B cell (primary cell): ENCODE data around the gene GTPBP4. TPM values are rescaled to one million over a fixed set of nuclear protein-coding genes. Genes with fewer than 3 reads are reported as not detected.

Experiments used
- ATAC-seq: fragments of 200-7000 bp; cut with Tn5 transposase; one replicate; pipeline ENCODE4 v1.10.0; 2021; ENCODE audit warnings: low read depth, mild to moderate bottlenecking, moderate number of reproducible peaks, moderate library complexity
- CTCF ChIA-PET: fragments of 350-600 bp; sonication (Branson Sonifier 250); formaldehyde crosslinking; loops from one replicate; lab custom pipeline; 2021; ENCODE audit warnings: antibody characterized with exemption, inconsistent platforms; lab: Charles Lee
- POLR2A ChIA-PET: fragments of 350-600 bp; sonication (Branson Sonifier 250); formaldehyde crosslinking; loops from one replicate; lab custom pipeline; 2021; ENCODE audit warnings: antibody characterized with exemption; lab: Charles Lee
- DNase-seq: peaks from one replicate; pipeline ENCODE4 v3.0.0; 2013
- H2AFZ ChIP-seq: 2 replicates; pipeline ENCODE4 v1.6.1; 2012; ENCODE audit warnings: mild to moderate bottlenecking, low read depth, low read length; ENCODE audit not compliant: insufficient read depth, poor library complexity, severe bottlenecking
- H3K27ac ChIP-seq, 2 donors: 1 replicate in 1 of 2; 2 replicates in 1 of 2; pipeline ENCODE4 v1.5.1; 2012 to 2013; ENCODE audit warnings: low read length in 2 of 2, mild to moderate bottlenecking in 2 of 2, moderate library complexity in 1 of 2
- H3K27me3 ChIP-seq, 4 experiments: fragments of 200-600 bp in 1 of 4; sonication (generic) in 1 of 4; replicated peaks in 1 of 4; 1 replicate in 2 of 4; 2 replicates in 2 of 4; pipeline versions ENCODE4 v1.6.1 to v1.7.0; 2013 to 2016; ENCODE audit warnings: low read length in 3 of 4, mild to moderate bottlenecking in 2 of 4, mixed read lengths in 1 of 4, moderate library complexity in 1 of 4; ENCODE audit not compliant: insufficient read depth in 4 of 4, control insufficient read depth in 3 of 4; ENCODE audit errors: control extremely low read depth in 1 of 4
- H3K36me3 ChIP-seq, 2 experiments: replicated peaks in 1 of 2; 1 replicate in 1 of 2; 2 replicates in 1 of 2; pipeline versions ENCODE4 v1.6.1 to v1.7.1; 2013; ENCODE audit warnings: low read length in 1 of 2; ENCODE audit not compliant: insufficient read depth in 2 of 2, control insufficient read depth in 1 of 2; ENCODE audit errors: control extremely low read depth in 1 of 2, extremely low read depth in 1 of 2
- H3K4me1 ChIP-seq, 2 donors: fragments of 200-600 bp in 1 of 2; sonication (generic) in 1 of 2; 1 replicate in 1 of 2; 2 replicates in 1 of 2; pipeline versions ENCODE4 v1.5.1 to v1.6.1; 2013 to 2017; ENCODE audit warnings: low read length in 2 of 2; ENCODE audit not compliant: control insufficient read depth in 2 of 2, insufficient read depth in 2 of 2
- H3K4me2 ChIP-seq: replicated peaks from 2 replicates; pipeline ENCODE3; 2012; ENCODE audit warnings: mild to moderate bottlenecking, low read depth, low read length; ENCODE audit not compliant: poor library complexity, severe bottlenecking
- H3K4me3 ChIP-seq, 5 experiments: fragments of 200-600 bp in 1 of 5; sonication (generic) in 1 of 5; 1 replicate in 3 of 5; 2 replicates in 2 of 5; pipeline versions ENCODE4 v1.5.1 to v1.7.0; 2011 to 2016; ENCODE audit warnings: low read length in 4 of 5, mild to moderate bottlenecking in 4 of 5, low read depth in 2 of 5, control low read depth in 1 of 5, moderate library complexity in 1 of 5; ENCODE audit not compliant: insufficient read depth in 1 of 5; ENCODE audit errors: control extremely low read depth in 1 of 5, extremely low read depth in 1 of 5
- H3K79me2 ChIP-seq: fragments of 200-600 bp; sonication (generic); one replicate; pipeline ENCODE4 v1.6.0; 2016; ENCODE audit warnings: low read length; ENCODE audit not compliant: control insufficient read depth, insufficient read depth
- H3K9ac ChIP-seq: fragments of 200-600 bp; sonication (generic); 2 replicates; pipeline ENCODE4 v1.6.1; 2017; ENCODE audit warnings: mild to moderate bottlenecking, low read length, moderate library complexity
- H3K9me3 ChIP-seq, 3 donors: one replicate each; pipeline versions ENCODE4 v1.6.1 to v1.7.1; 2013; ENCODE audit warnings: low read length in 2 of 3; ENCODE audit not compliant: control insufficient read depth in 2 of 3, insufficient read depth in 1 of 3; ENCODE audit errors: control extremely low read depth in 1 of 3
- H4K20me1 ChIP-seq: 2 replicates; pipeline ENCODE4 v1.6.0; 2012; ENCODE audit warnings: mild to moderate bottlenecking, low read length; ENCODE audit not compliant: insufficient read depth, control insufficient read depth, poor library complexity, severe bottlenecking
- H3K27ac Mint-ChIP-seq: one replicate; pipeline ENCODE4 v1.8.0; 2021; ENCODE audit warnings: mixed read lengths
- H3K27me3 Mint-ChIP-seq: one replicate; pipeline ENCODE4 v1.8.0; 2021; ENCODE audit warnings: mixed read lengths
- H3K4me1 Mint-ChIP-seq: one replicate; pipeline ENCODE4 v1.8.0; 2021; ENCODE audit warnings: mixed read lengths
- H3K4me3 Mint-ChIP-seq: one replicate; pipeline ENCODE4 v1.8.0; 2021; ENCODE audit warnings: mixed read lengths
- H3K9me3 Mint-ChIP-seq: one replicate; pipeline ENCODE4 v1.8.0; 2022; ENCODE audit warnings: mixed read lengths; ENCODE audit not compliant: insufficient read depth
- EZH2 ChIP-seq: IDR thresholded peaks from 2 replicates; pipeline ENCODE4 v1.6.1; 2012; ENCODE audit warnings: borderline replicate concordance, low read depth, mild to moderate bottlenecking, moderate library complexity, low read length; ENCODE audit not compliant: insufficient read depth, poor library complexity, severe bottlenecking
- WGBS: methylation state at CpG from one replicate; pipeline ENCODE4 v1.1.5; 2013; ENCODE audit warnings: missing lambda C conversion rate; ENCODE audit not compliant: insufficient coverage; 5-methylcytosine and 5-hydroxymethylcytosine counted together
- intact Hi-C: fragments of 100-400 bp; cut with micrococcal nuclease; formaldehyde crosslinking; loops from one replicate; pipeline ENCODE4 v1.10.0; 2022
- polyA plus RNA-seq: library from polyadenylated mRNA; depleted of rRNA; stranded (reverse); fragments of >200 nt; gene quantifications from 2 replicates; pipeline ENCODE4 v1.2.3, GENCODE V29; 2012
- total RNA-seq, 2 donors: library from RNA; stranded (reverse); fragments of 120-200 nt in 1 of 2; gene quantifications; 1 replicate in 1 of 2; 2 replicates in 1 of 2; pipeline versions ENCODE4 v1.2.3 to v1.2.4, GENCODE V29; 2013 to 2022
- TF ChIP-seq, protein P1 (sequence below): fragments of 200-600 bp; IDR thresholded peaks from one replicate; pipeline ENCODE4 v1.8.0; 2022; ENCODE audit warnings: antibody characterized with exemption, mild to moderate bottlenecking

The GTPBP4 gene
- total and polyA plus RNA-seq, 2 donors (not counting 1 experiment from before 2014, with no cell fraction given) = 11.8 to 45.4 TPM

DNA sequence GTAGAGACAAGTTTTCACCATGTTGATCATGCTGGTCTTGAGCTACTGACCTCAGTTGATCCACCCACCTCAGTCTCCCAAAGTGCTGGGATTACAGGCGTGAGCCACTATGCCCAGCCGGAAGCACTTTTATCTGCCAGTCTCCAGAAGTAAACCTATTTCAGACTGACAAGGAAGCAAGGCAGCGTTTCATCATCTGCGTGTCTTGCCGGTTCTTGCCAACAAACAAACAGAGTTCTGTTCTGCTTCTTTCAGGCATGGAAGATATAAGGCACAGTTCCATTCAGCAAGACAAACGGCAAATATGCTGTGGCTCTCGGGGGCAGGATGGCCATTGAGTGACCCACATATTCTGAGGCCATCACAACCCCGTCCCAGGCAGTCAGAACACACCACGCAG lies 41.2 kb upstream of the GTPBP4 start:
- ChIA-PET POLR2A (no interaction called here), CTCF (no interaction called here)
- Histone ChIP-seq H3K9me3 (no peaks in the 10 kb centered on the region), H3K4me3 (no peak overlapping the region), H3K4me2 (no peak overlapping the region), H3K27ac (no peak overlapping the region), H4K20me1 (no peaks in the 10 kb centered on the region), H3K79me2 (no peaks in the 10 kb centered on the region), H3K27me3 (no peaks in the 10 kb centered on the region), H2AFZ (no peak overlapping the region), H3K4me1 (peaks cover 11 to 18% of the 10 kb centered on the region in 2 donors), H3K36me3 (no peaks in the 10 kb centered on the region), H3K9ac (no peak overlapping the region)
- no peaks in the 10 kb centered on the region for H3K9me3 Mint-ChIP-seq
- no peak overlapping the region for H3K4me3 Mint-ChIP-seq
- peaks cover 10% of the 10 kb centered on the region for H3K27me3 Mint-ChIP-seq
- DNase-seq (no peak), ATAC-seq (no peak)
- TF ChIP-seq, protein P1, sequence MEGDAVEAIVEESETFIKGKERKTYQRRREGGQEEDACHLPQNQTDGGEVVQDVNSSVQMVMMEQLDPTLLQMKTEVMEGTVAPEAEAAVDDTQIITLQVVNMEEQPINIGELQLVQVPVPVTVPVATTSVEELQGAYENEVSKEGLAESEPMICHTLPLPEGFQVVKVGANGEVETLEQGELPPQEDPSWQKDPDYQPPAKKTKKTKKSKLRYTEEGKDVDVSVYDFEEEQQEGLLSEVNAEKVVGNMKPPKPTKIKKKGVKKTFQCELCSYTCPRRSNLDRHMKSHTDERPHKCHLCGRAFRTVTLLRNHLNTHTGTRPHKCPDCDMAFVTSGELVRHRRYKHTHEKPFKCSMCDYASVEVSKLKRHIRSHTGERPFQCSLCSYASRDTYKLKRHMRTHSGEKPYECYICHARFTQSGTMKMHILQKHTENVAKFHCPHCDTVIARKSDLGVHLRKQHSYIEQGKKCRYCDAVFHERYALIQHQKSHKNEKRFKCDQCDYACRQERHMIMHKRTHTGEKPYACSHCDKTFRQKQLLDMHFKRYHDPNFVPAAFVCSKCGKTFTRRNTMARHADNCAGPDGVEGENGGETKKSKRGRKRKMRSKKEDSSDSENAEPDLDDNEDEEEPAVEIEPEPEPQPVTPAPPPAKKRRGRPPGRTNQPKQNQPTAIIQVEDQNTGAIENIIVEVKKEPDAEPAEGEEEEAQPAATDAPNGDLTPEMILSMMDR = no peak
- TF ChIP-seq EZH2 = no peak
- 98% methylated on average over 7 of the region's 9 CpGs for WGBS
- H3K4me1 Mint-ChIP-seq = peaks cover 23% of the 10 kb centered on the region
- intact Hi-C loops = no loop called here
- no peak overlapping the region for H3K27ac Mint-ChIP-seq

DNA sequence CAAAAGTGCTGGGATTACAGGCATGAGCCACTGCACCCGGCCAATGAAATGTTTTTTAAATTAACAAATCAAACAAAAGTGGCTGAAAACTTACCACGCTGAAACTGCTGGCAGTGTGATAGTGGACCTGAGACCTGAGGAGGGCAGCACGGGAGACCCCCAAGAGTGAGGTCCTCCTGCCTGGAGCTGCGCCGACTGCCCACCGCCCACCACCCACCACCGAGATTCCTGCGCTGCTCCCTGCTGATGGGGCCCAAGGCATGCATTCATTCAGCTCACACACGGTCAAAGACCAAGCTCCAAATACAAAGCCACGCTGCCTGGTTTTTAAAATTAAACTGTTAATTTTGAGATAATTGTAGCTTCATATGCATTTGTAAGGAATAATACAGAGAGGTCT lies 40.4 kb upstream of the GTPBP4 start:
- no peaks in the 10 kb centered on the region for H3K79me2 ChIP-seq
- WGBS = 96% methylated on average over 9 of the region's 10 CpGs
- H3K27me3 Mint-ChIP-seq = peaks cover 10% of the 10 kb centered on the region
- no peak overlapping the region for H3K27ac ChIP-seq
- H3K4me1 ChIP-seq = peaks cover 11 to 18% of the 10 kb centered on the region in 2 donors
- TF ChIP-seq EZH2 = no peak
- DNase-seq = no peak
- H3K36me3 ChIP-seq = no peaks in the 10 kb centered on the region
- H3K9me3 Mint-ChIP-seq = no peaks in the 10 kb centered on the region
- peaks cover 23% of the 10 kb centered on the region for H3K4me1 Mint-ChIP-seq
- no peak for ATAC-seq
- no peak overlapping the region for H3K4me3 Mint-ChIP-seq
- no peak overlapping the region for H3K4me3 ChIP-seq
- H3K9me3 ChIP-seq = no peaks in the 10 kb centered on the region
- ChIA-PET CTCF (no interaction called here), POLR2A (no interaction called here)
- no peaks in the 10 kb centered on the region for H4K20me1 ChIP-seq
- no peak overlapping the region for H3K4me2 ChIP-seq
- intact Hi-C loops = no loop called here
- H3K27ac Mint-ChIP-seq = no peak overlapping the region
- no peak overlapping the region for H2AFZ ChIP-seq
- H3K27me3 ChIP-seq = no peaks in the 10 kb centered on the region
- H3K9ac ChIP-seq = no peak overlapping the region
